SK-N-SH (cell line): ENCODE results near the gene CSF2RB. TPM values are rescaled to one million over a fixed set of nuclear protein-coding genes. Genes with fewer than 3 reads are reported as not detected.

Source experiments
- CTCF ChIA-PET: fragments of 300-600, 350-600 bp; formaldehyde crosslinking; extraction: SDS; loops from one replicate; lab custom pipeline; 2021; lab: Yijun Ruan, JAX
- POLR2A ChIA-PET: fragments of 350-600 bp; sonication (Branson Sonifier 250); formaldehyde crosslinking; extraction: SDS; loops from one replicate; lab custom pipeline; 2020; ENCODE audit warnings: antibody characterized with exemption, inconsistent platforms; lab: Yijun Ruan, JAX
- DNase-seq: peaks from one replicate; pipeline ENCODE4 v3.0.0; 2012
- H2AFZ ChIP-seq: fragments of 200-600 bp; sonication (generic); 2 replicates; pipeline ENCODE4 v1.8.1; 2016; ENCODE audit warnings: antibody characterized with exemption, mild to moderate bottlenecking, low read depth
- H3F3A ChIP-seq: fragments of 200-600 bp; sonication (generic); replicated peaks from 2 replicates; pipeline ENCODE3; 2016; ENCODE audit warnings: antibody characterized with exemption, mild to moderate bottlenecking; ENCODE audit not compliant: insufficient read depth
- H3K27ac ChIP-seq, 2 experiments: fragments of 200-500 bp in 1 of 2; fragments of 200-600 bp in 1 of 2; sonication (Bioruptor generic) in 1 of 2; sonication (generic), shearing (Covaris generic) in 1 of 2; 2 replicates each; pipeline versions ENCODE4 v1.5.1 to v1.6.1; 2014 to 2016; ENCODE audit warnings: low read depth in 2 of 2, inconsistent platforms in 1 of 2, low read length in 1 of 2, mild to moderate bottlenecking in 1 of 2, mixed read lengths in 1 of 2
- H3K27me3 ChIP-seq: fragments of 200-600 bp; sonication (generic), shearing (Covaris generic); 2 replicates; pipeline ENCODE4 v1.6.1; 2016; ENCODE audit warnings: mixed run types; ENCODE audit not compliant: insufficient read depth
- H3K36me3 ChIP-seq, 2 experiments: fragments of 200-500 bp in 1 of 2; fragments of 200-600 bp in 1 of 2; sonication (Bioruptor generic) in 1 of 2; sonication (generic) in 1 of 2; replicated peaks in 1 of 2; 2 replicates each; pipeline versions ENCODE3 to v1.5.1; 2014 to 2016; ENCODE audit warnings: low read length in 1 of 2, mild to moderate bottlenecking in 1 of 2; ENCODE audit not compliant: insufficient read depth in 2 of 2, control insufficient read depth in 1 of 2
- H3K4me1 ChIP-seq, 2 experiments: fragments of 200-500 bp in 1 of 2; fragments of 200-600 bp in 1 of 2; sonication (Bioruptor generic) in 1 of 2; sonication (generic), shearing (Covaris generic) in 1 of 2; 2 replicates each; pipeline versions ENCODE4 v1.5.1 to v1.6.1; 2014 to 2016; ENCODE audit warnings: low read depth in 1 of 2, low read length in 1 of 2, mixed run types in 1 of 2; ENCODE audit not compliant: insufficient read depth in 2 of 2, control insufficient read depth in 1 of 2
- H3K4me2 ChIP-seq: fragments of 200-600 bp; sonication (generic), shearing (Covaris generic); 2 replicates; pipeline ENCODE4 v1.6.1; 2017; ENCODE audit warnings: mixed run types
- H3K4me3 ChIP-seq, 2 experiments: fragments of 200-500 bp in 1 of 2; fragments of 200-600 bp in 1 of 2; sonication (Bioruptor generic) in 1 of 2; sonication (generic), shearing (Covaris generic) in 1 of 2; 2 replicates each; pipeline versions ENCODE4 v1.5.1 to v1.8.1; 2014 to 2016; ENCODE audit warnings: low read depth in 2 of 2, inconsistent platforms in 1 of 2, low read length in 1 of 2, mild to moderate bottlenecking in 1 of 2, mixed read lengths in 1 of 2, moderate library complexity in 1 of 2
- H3K79me2 ChIP-seq: fragments of 200-600 bp; sonication (generic); 2 replicates; pipeline ENCODE4 v1.8.1; 2017; ENCODE audit warnings: mild to moderate bottlenecking; ENCODE audit not compliant: insufficient read depth
- H3K9ac ChIP-seq: fragments of 200-600 bp; sonication (generic); 2 replicates; pipeline ENCODE4 v1.6.1; 2017; ENCODE audit warnings: mixed run types
- H3K9me2 ChIP-seq: fragments of 200-600 bp; sonication (generic); 2 replicates; pipeline ENCODE4 v1.6.1; 2017; ENCODE audit warnings: mixed run types
- H3K9me3 ChIP-seq: fragments of 200-600 bp; sonication (generic); 2 replicates; pipeline ENCODE4 v1.6.1; 2017; ENCODE audit warnings: mixed run types, mild to moderate bottlenecking, moderate library complexity
- H4K20me1 ChIP-seq: fragments of 200-600 bp; sonication (generic); 2 replicates; pipeline ENCODE4 v1.6.1; 2017; ENCODE audit warnings: mild to moderate bottlenecking, mixed run types; ENCODE audit not compliant: insufficient read depth
- EP300 ChIP-seq, 2 experiments: IDR thresholded peaks; 2 replicates each; pipeline versions ENCODE4 v1.4.0 to v1.6.1; 2012; ENCODE audit warnings: borderline replicate concordance in 1 of 2, low read depth in 1 of 2, low read length in 1 of 2
- FOSL2 ChIP-seq: IDR thresholded peaks from 2 replicates; pipeline ENCODE4 v1.4.0; 2012; ENCODE audit warnings: low read depth, mild to moderate bottlenecking, moderate library complexity, borderline replicate concordance
- FOXJ3 ChIP-seq: sonication (generic); formaldehyde crosslinking; IDR thresholded peaks from 2 replicates; pipeline ENCODE4 v1.5.1; 2020; ENCODE audit warnings: mild to moderate bottlenecking, missing genetic modification reagents
- JUND ChIP-seq: IDR thresholded peaks from 2 replicates; pipeline ENCODE4 v1.4.0; 2012
- MXI1 ChIP-seq: IDR thresholded peaks from 2 replicates; pipeline ENCODE4 v1.6.1; 2012; ENCODE audit warnings: mild to moderate bottlenecking, low read depth, low read length, improper control_type of control experiment
- NFIC ChIP-seq: IDR thresholded peaks from 2 replicates; pipeline ENCODE4 v1.4.0; 2012; ENCODE audit warnings: borderline replicate concordance
- NRF1 ChIP-seq: IDR thresholded peaks from 2 replicates; pipeline ENCODE4 v1.6.1; 2012; ENCODE audit warnings: low read depth, mild to moderate bottlenecking, low read length
- POLR2AphosphoS5 ChIP-seq: IDR thresholded peaks from 2 replicates; pipeline ENCODE4 v1.6.1; 2012; ENCODE audit warnings: low read depth, low read length
- SIN3A ChIP-seq: IDR thresholded peaks from 2 replicates; pipeline ENCODE4 v1.6.1; 2012; ENCODE audit warnings: low read depth, mild to moderate bottlenecking, low read length, moderate library complexity, borderline replicate concordance
- TAF1 ChIP-seq: IDR thresholded peaks from 2 replicates; pipeline ENCODE4 v1.6.1; 2012; ENCODE audit warnings: low read depth, mild to moderate bottlenecking, low read length, moderate library complexity, borderline replicate concordance
- TCF12 ChIP-seq: IDR thresholded peaks from 2 replicates; pipeline ENCODE4 v1.4.0; 2012
- YY1 ChIP-seq: IDR thresholded peaks from 2 replicates; pipeline ENCODE4 v1.4.0; 2012; ENCODE audit warnings: low read depth, mild to moderate bottlenecking
- WGBS: methylation state at CpG from one replicate; pipeline ENCODE4 v1.1.6; 2017; ENCODE audit warnings: low lambda C conversion rate; 5-methylcytosine and 5-hydroxymethylcytosine counted together
- polyA plus RNA-seq, 3 experiments: library from polyadenylated mRNA; depleted of rRNA; stranded (reverse); fragments of >200 nt; gene quantifications; 2 replicates each; pipeline ENCODE4 v1.2.3, GENCODE V29; 2012
- TF ChIP-seq, protein P1 (sequence below): IDR thresholded peaks from 2 replicates; pipeline ENCODE4 v1.4.0; 2012; ENCODE audit warnings: low read depth
- TF ChIP-seq, protein P2 (sequence below): IDR thresholded peaks from 2 replicates; pipeline ENCODE4 v1.4.0; 2012; ENCODE audit warnings: low read depth, borderline replicate concordance
- TF ChIP-seq, protein P3 (sequence below): IDR thresholded peaks from 2 replicates; pipeline ENCODE4; 2012
- TF ChIP-seq, protein P4 (sequence below): IDR thresholded peaks from 2 replicates; pipeline ENCODE4 v1.4.0; 2012; ENCODE audit warnings: low read depth, borderline replicate concordance
- TF ChIP-seq, protein P5 (sequence below): IDR thresholded peaks from 2 replicates; pipeline ENCODE4 v1.6.1; 2012; ENCODE audit warnings: mild to moderate bottlenecking, low read depth, low read length, moderate library complexity

CSF2RB gene
- polyA plus RNA-seq, 1 of the 3 experiments (the other 2 are of a cell fraction) = not detected

DNA sequence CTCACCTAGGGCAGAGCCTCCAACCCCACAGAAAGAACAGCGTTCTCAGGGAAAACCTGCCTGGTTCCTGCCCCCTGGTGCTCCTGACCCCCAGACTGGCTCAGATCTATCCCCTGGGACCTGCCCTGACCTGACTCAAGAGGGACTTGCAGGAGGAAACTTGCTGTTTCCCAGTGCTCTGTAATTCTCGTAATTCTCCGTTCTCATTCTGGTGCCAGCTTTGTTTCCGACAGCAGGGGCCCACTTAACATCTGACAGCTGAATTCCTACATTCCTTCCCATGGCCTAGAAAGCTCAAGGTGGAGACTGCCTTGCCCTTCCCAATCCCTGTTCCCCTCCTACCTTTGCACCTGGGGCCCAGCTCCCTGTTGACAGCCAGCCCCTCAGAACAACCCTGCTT lies 12.5 kb upstream of the CSF2RB start:
- WGBS = 47% methylated on average over 4 of the region's 4 CpGs

More for the DNA sequence above, 12.5 kb upstream of the CSF2RB start:
- Histone ChIP-seq H3K4me2 (no peak overlapping the region), H3K4me3 (no peak overlapping the region), H3K9me2 (no peaks in the 10 kb centered on the region), H3K9ac (no peak overlapping the region), H4K20me1 (no peaks in the 10 kb centered on the region), H3K9me3 (no peaks in the 10 kb centered on the region), H3K27me3 (peaks cover 11% of the 10 kb centered on the region; the same call in 1 of the 2 replicates)
- TF ChIP-seq SIN3A = no peak
- TF ChIP-seq FOXJ3 (CRISPR knock-in tag) = no peak
- TF ChIP-seq EP300 (IDR thresholded peaks at IDR 0.05; ENCODE audit: borderline replicate concordance in 1 of 2, low read depth in 1 of 2, low read length in 1 of 2) = no peak
- TF ChIP-seq, protein P1, sequence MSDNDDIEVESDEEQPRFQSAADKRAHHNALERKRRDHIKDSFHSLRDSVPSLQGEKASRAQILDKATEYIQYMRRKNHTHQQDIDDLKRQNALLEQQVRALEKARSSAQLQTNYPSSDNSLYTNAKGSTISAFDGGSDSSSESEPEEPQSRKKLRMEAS = no peak
- TF ChIP-seq, protein P2, sequence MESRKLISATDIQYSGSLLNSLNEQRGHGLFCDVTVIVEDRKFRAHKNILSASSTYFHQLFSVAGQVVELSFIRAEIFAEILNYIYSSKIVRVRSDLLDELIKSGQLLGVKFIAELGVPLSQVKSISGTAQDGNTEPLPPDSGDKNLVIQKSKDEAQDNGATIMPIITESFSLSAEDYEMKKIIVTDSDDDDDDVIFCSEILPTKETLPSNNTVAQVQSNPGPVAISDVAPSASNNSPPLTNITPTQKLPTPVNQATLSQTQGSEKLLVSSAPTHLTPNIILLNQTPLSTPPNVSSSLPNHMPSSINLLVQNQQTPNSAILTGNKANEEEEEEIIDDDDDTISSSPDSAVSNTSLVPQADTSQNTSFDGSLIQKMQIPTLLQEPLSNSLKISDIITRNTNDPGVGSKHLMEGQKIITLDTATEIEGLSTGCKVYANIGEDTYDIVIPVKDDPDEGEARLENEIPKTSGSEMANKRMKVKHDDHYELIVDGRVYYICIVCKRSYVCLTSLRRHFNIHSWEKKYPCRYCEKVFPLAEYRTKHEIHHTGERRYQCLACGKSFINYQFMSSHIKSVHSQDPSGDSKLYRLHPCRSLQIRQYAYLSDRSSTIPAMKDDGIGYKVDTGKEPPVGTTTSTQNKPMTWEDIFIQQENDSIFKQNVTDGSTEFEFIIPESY = no peak
- TF ChIP-seq, protein P3, sequence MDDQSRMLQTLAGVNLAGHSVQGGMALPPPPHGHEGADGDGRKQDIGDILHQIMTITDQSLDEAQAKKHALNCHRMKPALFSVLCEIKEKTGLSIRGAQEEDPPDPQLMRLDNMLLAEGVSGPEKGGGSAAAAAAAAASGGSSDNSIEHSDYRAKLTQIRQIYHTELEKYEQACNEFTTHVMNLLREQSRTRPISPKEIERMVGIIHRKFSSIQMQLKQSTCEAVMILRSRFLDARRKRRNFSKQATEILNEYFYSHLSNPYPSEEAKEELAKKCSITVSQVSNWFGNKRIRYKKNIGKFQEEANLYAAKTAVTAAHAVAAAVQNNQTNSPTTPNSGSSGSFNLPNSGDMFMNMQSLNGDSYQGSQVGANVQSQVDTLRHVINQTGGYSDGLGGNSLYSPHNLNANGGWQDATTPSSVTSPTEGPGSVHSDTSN = no peak
- TF ChIP-seq TCF12 = no peak
- no peak for TF ChIP-seq JUND
- no peak for TF ChIP-seq NRF1
- no peak for TF ChIP-seq FOSL2
- no peak for TF ChIP-seq TAF1
- TF ChIP-seq, protein P4, sequence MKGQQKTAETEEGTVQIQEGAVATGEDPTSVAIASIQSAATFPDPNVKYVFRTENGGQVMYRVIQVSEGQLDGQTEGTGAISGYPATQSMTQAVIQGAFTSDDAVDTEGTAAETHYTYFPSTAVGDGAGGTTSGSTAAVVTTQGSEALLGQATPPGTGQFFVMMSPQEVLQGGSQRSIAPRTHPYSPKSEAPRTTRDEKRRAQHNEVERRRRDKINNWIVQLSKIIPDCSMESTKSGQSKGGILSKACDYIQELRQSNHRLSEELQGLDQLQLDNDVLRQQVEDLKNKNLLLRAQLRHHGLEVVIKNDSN = no peak
- no peak for TF ChIP-seq MXI1
- TF ChIP-seq NFIC = no peak
- TF ChIP-seq, protein P5, sequence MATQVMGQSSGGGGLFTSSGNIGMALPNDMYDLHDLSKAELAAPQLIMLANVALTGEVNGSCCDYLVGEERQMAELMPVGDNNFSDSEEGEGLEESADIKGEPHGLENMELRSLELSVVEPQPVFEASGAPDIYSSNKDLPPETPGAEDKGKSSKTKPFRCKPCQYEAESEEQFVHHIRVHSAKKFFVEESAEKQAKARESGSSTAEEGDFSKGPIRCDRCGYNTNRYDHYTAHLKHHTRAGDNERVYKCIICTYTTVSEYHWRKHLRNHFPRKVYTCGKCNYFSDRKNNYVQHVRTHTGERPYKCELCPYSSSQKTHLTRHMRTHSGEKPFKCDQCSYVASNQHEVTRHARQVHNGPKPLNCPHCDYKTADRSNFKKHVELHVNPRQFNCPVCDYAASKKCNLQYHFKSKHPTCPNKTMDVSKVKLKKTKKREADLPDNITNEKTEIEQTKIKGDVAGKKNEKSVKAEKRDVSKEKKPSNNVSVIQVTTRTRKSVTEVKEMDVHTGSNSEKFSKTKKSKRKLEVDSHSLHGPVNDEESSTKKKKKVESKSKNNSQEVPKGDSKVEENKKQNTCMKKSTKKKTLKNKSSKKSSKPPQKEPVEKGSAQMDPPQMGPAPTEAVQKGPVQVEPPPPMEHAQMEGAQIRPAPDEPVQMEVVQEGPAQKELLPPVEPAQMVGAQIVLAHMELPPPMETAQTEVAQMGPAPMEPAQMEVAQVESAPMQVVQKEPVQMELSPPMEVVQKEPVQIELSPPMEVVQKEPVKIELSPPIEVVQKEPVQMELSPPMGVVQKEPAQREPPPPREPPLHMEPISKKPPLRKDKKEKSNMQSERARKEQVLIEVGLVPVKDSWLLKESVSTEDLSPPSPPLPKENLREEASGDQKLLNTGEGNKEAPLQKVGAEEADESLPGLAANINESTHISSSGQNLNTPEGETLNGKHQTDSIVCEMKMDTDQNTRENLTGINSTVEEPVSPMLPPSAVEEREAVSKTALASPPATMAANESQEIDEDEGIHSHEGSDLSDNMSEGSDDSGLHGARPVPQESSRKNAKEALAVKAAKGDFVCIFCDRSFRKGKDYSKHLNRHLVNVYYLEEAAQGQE = no peak
- no peak for TF ChIP-seq YY1
- TF ChIP-seq POLR2AphosphoS5 = no peak
- TF ChIP-seq, all 33 proteins: peak for 0
- H3K79me2 ChIP-seq = no peaks in the 10 kb centered on the region
- DNase-seq = no peak
- no peaks in the 10 kb centered on the region for H3K4me1 ChIP-seq
- no peaks in the 10 kb centered on the region for H3K36me3 ChIP-seq
- H2AFZ ChIP-seq = no peak overlapping the region
- CTCF ChIA-PET = no interaction called here
- H3F3A ChIP-seq = no peaks in the 10 kb centered on the region
- H3K27ac ChIP-seq = no peak overlapping the region
- POLR2A ChIA-PET = no interaction called here
